Cardiac fibroblast (primary cell): Measurements from ENCODE around the gene PTPRG.

ENCODE experiments used
- DNase-seq, 2 donors: peaks; one replicate each; pipeline versions ENCODE4 v3.0.0 to v3.0.0-alpha.2; 2010; ENCODE audit warnings: low read depth in 2 of 2
- H3K4me3 ChIP-seq, 2 donors: replicated peaks in 1 of 2; 1 replicate in 1 of 2; 2 replicates in 1 of 2; pipeline ENCODE4 v1.5.1; 2011; ENCODE audit warnings: low read depth in 2 of 2, low read length in 2 of 2, mild to moderate bottlenecking in 2 of 2, moderate library complexity in 1 of 2
- TF ChIP-seq, protein P1 (sequence below): IDR thresholded peaks from one replicate; pipeline ENCODE4 v1.5.1; 2011; ENCODE audit warnings: low read depth, mild to moderate bottlenecking, low read length, inconsistent platforms

Gene PTPRG

DNA sequence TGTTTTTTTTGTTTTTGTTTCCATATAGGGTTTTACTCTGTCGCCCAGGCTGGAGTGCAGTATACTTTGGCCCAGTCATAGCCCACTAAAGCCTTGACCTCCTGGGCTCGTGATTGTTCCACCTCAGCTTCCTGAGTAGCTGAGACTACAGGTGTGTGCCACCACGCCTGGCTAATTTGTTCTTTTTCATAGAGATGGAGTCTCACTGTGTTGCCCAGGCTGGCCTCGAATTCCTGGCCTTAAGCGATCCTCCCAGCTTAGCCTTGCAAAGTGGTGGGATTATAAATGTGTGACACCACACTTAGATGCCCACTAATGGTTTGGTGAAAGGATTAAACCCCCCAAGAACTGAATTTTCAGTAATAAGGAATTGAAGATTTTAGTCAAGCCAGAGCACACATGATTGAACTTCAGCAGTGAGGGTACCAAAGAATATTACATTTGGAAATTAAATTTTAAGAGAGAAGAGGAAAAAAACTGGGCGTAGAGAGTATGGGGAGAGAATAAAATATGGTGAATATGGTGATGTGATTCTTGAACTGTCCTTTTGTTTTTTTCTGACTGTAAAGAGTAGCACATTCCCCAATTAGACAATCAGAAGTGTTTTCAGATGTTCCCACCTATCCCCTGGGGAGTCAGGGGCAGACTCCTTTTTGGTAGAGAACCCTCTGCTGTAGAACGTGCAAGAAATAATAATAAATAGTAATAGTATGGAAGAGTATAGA, 208.1 kb downstream of the PTPRG start:
- DNase-seq, result no peak
- TF ChIP-seq, protein P1, sequence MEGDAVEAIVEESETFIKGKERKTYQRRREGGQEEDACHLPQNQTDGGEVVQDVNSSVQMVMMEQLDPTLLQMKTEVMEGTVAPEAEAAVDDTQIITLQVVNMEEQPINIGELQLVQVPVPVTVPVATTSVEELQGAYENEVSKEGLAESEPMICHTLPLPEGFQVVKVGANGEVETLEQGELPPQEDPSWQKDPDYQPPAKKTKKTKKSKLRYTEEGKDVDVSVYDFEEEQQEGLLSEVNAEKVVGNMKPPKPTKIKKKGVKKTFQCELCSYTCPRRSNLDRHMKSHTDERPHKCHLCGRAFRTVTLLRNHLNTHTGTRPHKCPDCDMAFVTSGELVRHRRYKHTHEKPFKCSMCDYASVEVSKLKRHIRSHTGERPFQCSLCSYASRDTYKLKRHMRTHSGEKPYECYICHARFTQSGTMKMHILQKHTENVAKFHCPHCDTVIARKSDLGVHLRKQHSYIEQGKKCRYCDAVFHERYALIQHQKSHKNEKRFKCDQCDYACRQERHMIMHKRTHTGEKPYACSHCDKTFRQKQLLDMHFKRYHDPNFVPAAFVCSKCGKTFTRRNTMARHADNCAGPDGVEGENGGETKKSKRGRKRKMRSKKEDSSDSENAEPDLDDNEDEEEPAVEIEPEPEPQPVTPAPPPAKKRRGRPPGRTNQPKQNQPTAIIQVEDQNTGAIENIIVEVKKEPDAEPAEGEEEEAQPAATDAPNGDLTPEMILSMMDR, result no peak
- no peak overlapping the region for H3K4me3 ChIP-seq

DNA sequence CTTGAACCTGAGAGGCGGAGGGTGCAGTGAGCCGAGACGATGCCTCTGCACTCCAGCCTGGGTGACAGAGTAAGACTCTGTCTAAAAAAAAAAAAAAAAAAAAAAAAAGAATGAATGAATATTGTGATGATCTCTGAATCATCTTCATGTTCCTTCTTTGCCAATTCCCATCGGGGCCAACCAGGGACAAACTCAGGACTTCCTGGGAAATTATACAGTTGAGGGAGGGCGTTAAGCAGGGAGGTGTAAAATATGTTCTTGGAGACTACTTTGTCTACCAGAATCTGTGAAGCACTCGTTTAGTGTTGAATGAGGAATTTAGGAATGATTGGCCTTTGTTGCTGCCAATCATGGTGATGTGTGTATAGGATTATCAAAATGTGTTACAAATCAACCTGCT, 210.6 kb downstream of the PTPRG start:
- TF ChIP-seq, protein P1, result no peak
- no peak overlapping the region for H3K4me3 ChIP-seq
- DNase-seq, result peak in 1 of 2 donors; percentile 54

DNA sequence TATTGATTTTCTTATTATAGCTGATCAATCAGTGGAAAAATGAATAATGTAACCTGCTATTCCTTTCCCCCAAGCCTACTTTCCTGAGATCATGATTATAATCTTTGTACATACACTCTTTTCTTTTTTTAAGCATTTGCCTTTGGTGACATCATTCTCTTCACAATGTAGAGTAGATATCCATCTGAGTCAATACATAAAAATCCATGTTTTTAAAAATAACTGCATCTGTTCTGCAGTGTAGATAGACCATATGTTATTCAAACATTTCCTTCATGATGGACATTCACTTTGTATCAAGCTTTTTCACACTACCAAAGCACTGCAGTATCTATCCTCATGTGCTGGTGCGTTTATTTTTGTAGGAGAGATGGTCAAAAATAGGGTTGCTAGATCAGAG, 211.1 kb downstream of the PTPRG start:
- DNase-seq, result peak in 1 of 2 donors; percentile 61
- TF ChIP-seq, protein P1, result no peak

DNA sequence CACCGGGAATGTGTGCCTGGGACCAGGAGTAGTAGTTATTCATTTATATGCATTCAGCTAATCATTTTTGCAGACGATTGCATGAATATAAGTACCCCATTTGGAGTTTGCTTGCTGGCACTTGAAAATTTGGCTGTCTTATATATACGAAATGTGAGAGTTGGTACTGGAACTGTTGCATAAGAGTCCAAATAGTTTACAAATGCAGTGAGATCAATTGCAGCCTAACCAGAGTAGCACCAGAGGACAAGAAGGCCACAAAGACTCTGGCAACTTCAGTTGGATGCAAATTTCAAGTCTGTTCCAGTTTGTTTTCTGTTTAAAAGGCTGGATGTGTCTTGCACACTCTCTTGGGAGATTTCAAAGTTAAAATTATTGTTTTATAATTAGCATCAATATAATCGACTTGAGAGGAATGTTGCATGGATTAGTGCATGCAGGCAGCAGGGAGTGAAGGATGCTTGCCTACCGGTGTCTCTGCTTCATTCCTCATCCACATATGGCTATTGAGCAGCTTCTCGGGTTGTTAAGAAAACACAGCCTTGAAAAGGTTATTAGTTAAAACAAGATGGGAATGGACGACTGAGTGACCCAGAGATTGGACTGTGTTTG, 213.0 kb downstream of the PTPRG start:
- DNase-seq, result no peak
- TF ChIP-seq, protein P1, result no peak
- H3K4me3 ChIP-seq, result no peak overlapping the region

More for the DNA sequence above, 211.1 kb downstream of the PTPRG start:
- no peak overlapping the region for H3K4me3 ChIP-seq

DNA sequence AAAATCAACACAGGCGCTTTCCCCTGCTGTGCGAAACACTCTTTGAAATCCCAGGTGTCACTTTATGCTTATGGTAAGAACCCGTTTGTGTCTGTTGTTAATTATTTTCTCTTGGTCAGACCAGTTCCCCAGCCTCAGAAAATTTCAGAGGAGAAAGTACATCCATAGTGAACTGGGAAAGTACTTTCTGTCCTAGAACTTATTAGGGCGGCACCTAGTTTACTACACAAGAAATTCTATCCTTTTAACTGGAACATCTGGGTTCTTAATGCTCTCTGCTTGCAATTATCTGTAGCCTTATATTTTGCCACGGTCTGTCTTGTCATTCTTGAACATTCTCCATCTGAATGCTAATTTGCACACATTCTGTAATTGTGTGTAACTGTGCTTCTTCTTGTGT, 215.0 kb downstream of the PTPRG start:
- TF ChIP-seq, protein P1, result no peak
- H3K4me3 ChIP-seq, result no peak overlapping the region
- DNase-seq, result no peak

DNA sequence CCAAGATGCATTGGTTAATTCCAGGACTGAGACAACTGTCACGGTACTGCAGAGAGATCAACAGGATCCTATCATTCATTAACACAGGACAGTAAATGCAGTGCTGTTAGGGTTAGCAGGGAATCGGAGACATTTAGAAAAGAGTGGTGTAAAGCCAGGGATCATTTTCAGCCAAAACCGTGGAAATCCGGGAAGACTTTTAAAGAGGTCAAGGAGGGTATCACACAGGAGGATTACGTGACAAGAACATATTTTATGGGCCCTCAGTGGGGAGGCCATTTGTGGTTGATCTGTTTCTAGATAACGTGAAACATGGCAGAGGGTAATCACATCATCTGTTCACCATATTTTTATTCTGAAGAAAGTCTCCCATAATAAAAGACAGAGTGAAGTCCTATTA, 216.1 kb downstream of the PTPRG start:
- no peak overlapping the region for H3K4me3 ChIP-seq
- no peak for DNase-seq
- TF ChIP-seq, protein P1, result no peak
